ENCODE measurements around the gene LRP8.

- TF ChIP-seq CTCF (IDR thresholded peaks at IDR 0.05 in 4 of 5, conservative IDR thresholded peaks at IDR 0.05 in 1 of 5) = no peak
- TF ChIP-seq POLR2A (IDR thresholded peaks at IDR 0.05) = no peak
Measured at GRCh38 chr1:53276902-53277281, 51.0 kb downstream of the LRP8 start.
